HG03280 (cell line): ENCODE data around the gene CASP10.

Source experiments
- ATAC-seq: cut with Tn5 transposase; IDR thresholded peaks from one replicate; pipeline ENCODE4 v1.9.1; 2021; ENCODE audit warnings: mild to moderate bottlenecking, moderate library complexity; ENCODE audit not compliant: unreplicated experiment

The CASP10 gene

GRCh38 chr2:201195331-201195730, 12.4 kb downstream of the CASP10 start:
- ATAC-seq: no peak

GRCh38 chr2:201196003-201196402, 13.1 kb downstream of the CASP10 start:
- ATAC-seq: no peak

- ATAC-seq: no peak
These were observed 13.9 kb downstream of the CASP10 start for GRCh38 chr2:201196803-201197202.

GRCh38 chr2:201197781-201198180, 14.8 kb downstream of the CASP10 start:
- ATAC-seq: no peak

- no peak for ATAC-seq
These were observed 16.9 kb downstream of the CASP10 start for GRCh38 chr2:201199847-201200246.

- no peak for ATAC-seq
These were observed 17.4 kb downstream of the CASP10 start for GRCh38 chr2:201200345-201200744.

- ATAC-seq: no peak
These were observed 18.4 kb downstream of the CASP10 start for GRCh38 chr2:201201371-201201770.

- no peak for ATAC-seq
These were observed 21.1 kb downstream of the CASP10 start for GRCh38 chr2:201203916-201204654.

GRCh38 chr2:201204655-201205514, 21.9 kb downstream of the CASP10 start:
- ATAC-seq: no peak

GRCh38 chr2:201205515-201205849, 22.5 kb downstream of the CASP10 start:
- no peak for ATAC-seq

GRCh38 chr2:201208563-201209252, 25.8 kb downstream of the CASP10 start:
- peak; percentile 71 for ATAC-seq

- no peak for ATAC-seq
These were observed 33.0 kb downstream of the CASP10 start for GRCh38 chr2:201215963-201216362.

GRCh38 chr2:201216918-201217317, 34.0 kb downstream of the CASP10 start:
- no peak for ATAC-seq

- no peak for ATAC-seq
These were observed 35.8 kb downstream of the CASP10 start for GRCh38 chr2:201218780-201219179.

GRCh38 chr2:201219328-201220096, 36.6 kb downstream of the CASP10 start:
- no peak for ATAC-seq

- ATAC-seq: no peak
These were observed 37.2 kb downstream of the CASP10 start for GRCh38 chr2:201220102-201220570.

GRCh38 chr2:201223089-201224073, 40.4 kb downstream of the CASP10 start:
- ATAC-seq: peak; percentile 91

GRCh38 chr2:201228271-201228911, 45.5 kb downstream of the CASP10 start:
- ATAC-seq: no peak

GRCh38 chr2:201228912-201229290, 46.0 kb downstream of the CASP10 start:
- ATAC-seq: no peak
